ENCODE results near the gene GREB1. TPM values are rescaled to one million over a fixed set of nuclear protein-coding genes. Genes with fewer than 3 reads are reported as not detected.

The GREB1 gene
- total RNA-seq, 4 donors from 2014 or later = 3.0 to 6.1 (median 4.3) TPM

- DNase-seq (ENCODE audit: low spot score in 2 of 2) = no peak
- H3K9me3 ChIP-seq = no peaks in the 10 kb centered on the region
- peaks cover 51% of the 10 kb centered on the region for H3K36me3 ChIP-seq
- no peak overlapping the region for H3K27ac ChIP-seq
- H3K4me3 ChIP-seq = no peak overlapping the region
- H3K4me1 ChIP-seq = no peaks in the 10 kb centered on the region
- H3K27me3 ChIP-seq = no peaks in the 10 kb centered on the region
- 97% methylated on average over 14 of the region's 28 CpGs for WGBS
- TF ChIP-seq POLR2A (IDR thresholded peaks at IDR 0.05) (no peak), POLR2AphosphoS5 (IDR thresholded peaks at IDR 0.05) (no peak), EP300 (IDR thresholded peaks at IDR 0.05) (no peak)
- TF ChIP-seq, protein P1, sequence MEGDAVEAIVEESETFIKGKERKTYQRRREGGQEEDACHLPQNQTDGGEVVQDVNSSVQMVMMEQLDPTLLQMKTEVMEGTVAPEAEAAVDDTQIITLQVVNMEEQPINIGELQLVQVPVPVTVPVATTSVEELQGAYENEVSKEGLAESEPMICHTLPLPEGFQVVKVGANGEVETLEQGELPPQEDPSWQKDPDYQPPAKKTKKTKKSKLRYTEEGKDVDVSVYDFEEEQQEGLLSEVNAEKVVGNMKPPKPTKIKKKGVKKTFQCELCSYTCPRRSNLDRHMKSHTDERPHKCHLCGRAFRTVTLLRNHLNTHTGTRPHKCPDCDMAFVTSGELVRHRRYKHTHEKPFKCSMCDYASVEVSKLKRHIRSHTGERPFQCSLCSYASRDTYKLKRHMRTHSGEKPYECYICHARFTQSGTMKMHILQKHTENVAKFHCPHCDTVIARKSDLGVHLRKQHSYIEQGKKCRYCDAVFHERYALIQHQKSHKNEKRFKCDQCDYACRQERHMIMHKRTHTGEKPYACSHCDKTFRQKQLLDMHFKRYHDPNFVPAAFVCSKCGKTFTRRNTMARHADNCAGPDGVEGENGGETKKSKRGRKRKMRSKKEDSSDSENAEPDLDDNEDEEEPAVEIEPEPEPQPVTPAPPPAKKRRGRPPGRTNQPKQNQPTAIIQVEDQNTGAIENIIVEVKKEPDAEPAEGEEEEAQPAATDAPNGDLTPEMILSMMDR (IDR thresholded peaks at IDR 0.05) = no peak
Observed at GRCh38 chr2:11633923-11634478, 100.2 kb downstream of the GREB1 start.

GRCh38 chr2:11634584-11634983, 100.7 kb downstream of the GREB1 start:
- no peak overlapping the region for H3K4me3 ChIP-seq
- 92% methylated on average over 15 of the region's 15 CpGs for WGBS
- peaks cover 55% of the 10 kb centered on the region for H3K36me3 ChIP-seq
- no peak overlapping the region for H3K27ac ChIP-seq
- H3K9me3 ChIP-seq = no peaks in the 10 kb centered on the region
- no peaks in the 10 kb centered on the region for H3K27me3 ChIP-seq
- DNase-seq (ENCODE audit: low spot score in 2 of 2) = no peak
- no peaks in the 10 kb centered on the region for H3K4me1 ChIP-seq
- TF ChIP-seq POLR2A (IDR thresholded peaks at IDR 0.05) (no peak), EP300 (IDR thresholded peaks at IDR 0.05) (no peak), POLR2AphosphoS5 (IDR thresholded peaks at IDR 0.05) (no peak)
- TF ChIP-seq, protein P1 (IDR thresholded peaks at IDR 0.05) = no peak

DNA sequence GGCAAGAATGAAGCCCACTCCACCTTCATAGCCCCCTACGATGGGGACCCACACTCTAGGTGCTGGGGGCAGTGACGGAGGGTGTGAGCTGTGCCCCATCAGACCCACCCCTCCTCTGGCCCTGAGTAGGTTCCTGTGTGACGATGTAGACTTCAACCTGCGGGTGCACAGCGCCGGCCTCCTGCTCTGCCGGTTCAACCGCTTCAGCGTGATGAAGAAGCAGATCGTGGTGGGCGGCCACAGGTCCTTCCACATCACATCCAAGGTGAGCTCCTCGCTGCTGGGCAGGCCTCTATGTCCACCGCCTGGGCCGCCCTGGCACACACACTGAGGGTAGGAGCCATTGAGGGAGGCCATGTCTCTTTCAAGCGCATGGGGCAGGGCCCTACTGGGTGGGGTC, 101.3 kb downstream of the GREB1 start:
- Histone ChIP-seq H3K4me3 (no peak overlapping the region), H3K4me1 (no peaks in the 10 kb centered on the region), H3K9me3 (no peaks in the 10 kb centered on the region), H3K27me3 (no peaks in the 10 kb centered on the region), H3K36me3 (peaks cover 55% of the 10 kb centered on the region), H3K27ac (no peak overlapping the region)
- TF ChIP-seq POLR2AphosphoS5 (IDR thresholded peaks at IDR 0.05) = no peak
- TF ChIP-seq, protein P1 (IDR thresholded peaks at IDR 0.05) = no peak
- no peak for TF ChIP-seq POLR2A (IDR thresholded peaks at IDR 0.05)
- no peak for TF ChIP-seq EP300 (IDR thresholded peaks at IDR 0.05)
- DNase-seq (ENCODE audit: low spot score in 2 of 2) = no peak
- WGBS = 92% methylated on average over 2 of the region's 15 CpGs

GRCh38 chr2:11636593-11637295, 102.9 kb downstream of the GREB1 start:
- Histone ChIP-seq H3K4me3 (no peak overlapping the region), H3K4me1 (no peaks in the 10 kb centered on the region), H3K9me3 (no peaks in the 10 kb centered on the region), H3K27ac (no peak overlapping the region), H3K36me3 (peaks cover 47% of the 10 kb centered on the region), H3K27me3 (no peaks in the 10 kb centered on the region)
- TF ChIP-seq POLR2AphosphoS5 (IDR thresholded peaks at IDR 0.05) (no peak), POLR2A (IDR thresholded peaks at IDR 0.05) (no peak), EP300 (IDR thresholded peaks at IDR 0.05) (no peak)
- TF ChIP-seq, protein P1 (IDR thresholded peaks at IDR 0.05) = no peak
- no peak for DNase-seq (ENCODE audit: low spot score in 2 of 2)
- WGBS = 67% methylated on average over 11 of the region's 11 CpGs

DNA sequence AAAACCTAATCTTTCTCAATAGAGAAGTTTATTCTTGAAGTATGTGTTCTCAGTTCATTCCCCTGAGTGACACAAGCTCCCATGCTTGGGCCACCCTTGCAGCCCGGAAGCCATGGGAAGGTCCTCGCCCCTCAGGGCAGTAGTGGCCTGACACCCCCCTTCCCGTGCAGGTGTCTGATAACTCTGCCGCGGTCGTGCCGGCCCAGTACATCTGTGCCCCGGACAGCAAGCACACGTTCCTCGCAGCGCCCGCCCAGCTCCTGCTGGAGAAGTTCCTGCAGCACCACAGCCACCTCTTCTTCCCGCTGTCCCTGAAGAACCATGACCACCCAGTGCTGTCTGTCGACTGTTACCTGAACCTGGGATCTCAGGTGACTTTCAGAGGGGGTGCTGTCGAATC, 103.7 kb downstream of the GREB1 start:
- peaks cover 45% of the 10 kb centered on the region for H3K36me3 ChIP-seq
- H3K4me3 ChIP-seq = no peak overlapping the region
- no peak for TF ChIP-seq POLR2A (IDR thresholded peaks at IDR 0.05)
- TF ChIP-seq, protein P1 (IDR thresholded peaks at IDR 0.05) = no peak
- no peak for TF ChIP-seq EP300 (IDR thresholded peaks at IDR 0.05)
- no peak for TF ChIP-seq POLR2AphosphoS5 (IDR thresholded peaks at IDR 0.05)
- no peak for DNase-seq (ENCODE audit: low spot score in 2 of 2)
- no peak overlapping the region for H3K27ac ChIP-seq
- H3K9me3 ChIP-seq = no peaks in the 10 kb centered on the region
- WGBS = 92% methylated on average over 13 of the region's 15 CpGs
- no peaks in the 10 kb centered on the region for H3K27me3 ChIP-seq
- no peaks in the 10 kb centered on the region for H3K4me1 ChIP-seq
